ENCODE measurements around the gene EPX.

EPX gene

GRCh38 chr17:58242171-58242784, 49.8 kb downstream of the EPX start:
- no peaks in the 10 kb centered on the region for H3K9me3 Mint-ChIP-seq
- H3K27me3 Mint-ChIP-seq, result peaks cover 83% of the 10 kb centered on the region
- no peak overlapping the region for H3K4me3 Mint-ChIP-seq
- no peak overlapping the region for H3K27ac Mint-ChIP-seq
- peaks cover 3% of the 10 kb centered on the region for H3K4me1 Mint-ChIP-seq
- CTCF ChIA-PET, result interaction anchor here (1.0 to 1.2 kb wide), 3 partner anchors 7 to 13 kb away, joined by 3 to 5 read pairs (median 3); no protein-coding TSS in a partner anchor
- DNase-seq, result no peak
- H3K36me3 Mint-ChIP-seq, result no peaks in the 10 kb centered on the region

GRCh38 chr17:58244963-58245362, 52.4 kb downstream of the EPX start:
- Mint-ChIP-seq H3K27me3 (peaks cover 92% of the 10 kb centered on the region), H3K27ac (no peak overlapping the region), H3K4me3 (no peak overlapping the region), H3K4me1 (peaks cover 25% of the 10 kb centered on the region), H3K9me3 (no peaks in the 10 kb centered on the region), H3K36me3 (no peaks in the 10 kb centered on the region)
- no peak for DNase-seq
- CTCF ChIA-PET, result no interaction called here

GRCh38 chr17:58245428-58246103, 53.0 kb downstream of the EPX start:
- DNase-seq, result no peak
- H3K4me3 Mint-ChIP-seq, result no peak overlapping the region

GRCh38 chr17:58246104-58246740, 53.7 kb downstream of the EPX start:
- Mint-ChIP-seq H3K9me3 (no peaks in the 10 kb centered on the region), H3K4me3 (no peak overlapping the region), H3K36me3 (no peaks in the 10 kb centered on the region), H3K4me1 (peaks cover 29% of the 10 kb centered on the region), H3K27me3 (peaks cover 92% of the 10 kb centered on the region), H3K27ac (no peak overlapping the region)
- DNase-seq, result no peak
- CTCF ChIA-PET, result interaction anchor here (1.0 kb wide), 1 partner anchor 46 kb away, joined by 3 read pairs; no protein-coding TSS in a partner anchor

More at GRCh38 chr17:58245428-58246103, 53.0 kb downstream of the EPX start:
- H3K9me3 Mint-ChIP-seq, result no peaks in the 10 kb centered on the region
- CTCF ChIA-PET, result no interaction called here
- H3K36me3 Mint-ChIP-seq, result no peaks in the 10 kb centered on the region
- H3K27ac Mint-ChIP-seq, result no peak overlapping the region
- H3K27me3 Mint-ChIP-seq, result peaks cover 92% of the 10 kb centered on the region
- peaks cover 29% of the 10 kb centered on the region for H3K4me1 Mint-ChIP-seq

- Mint-ChIP-seq H3K36me3 (no peaks in the 10 kb centered on the region), H3K9me3 (no peaks in the 10 kb centered on the region), H3K4me3 (no peak overlapping the region), H3K4me1 (peaks cover 29% of the 10 kb centered on the region), H3K27me3 (peaks cover 92% of the 10 kb centered on the region), H3K27ac (no peak overlapping the region)
- CTCF ChIA-PET, result interaction anchor here (1.0 kb wide), 1 partner anchor 47 kb away, joined by 3 read pairs; no protein-coding TSS in a partner anchor
- DNase-seq, result no peak
Observed at GRCh38 chr17:58246781-58247180, 54.3 kb downstream of the EPX start.

GRCh38 chr17:58247511-58248363, 55.2 kb downstream of the EPX start:
- Mint-ChIP-seq H3K9me3 (no peaks in the 10 kb centered on the region), H3K27me3 (peaks cover 92% of the 10 kb centered on the region), H3K36me3 (no peaks in the 10 kb centered on the region), H3K4me1 (peaks cover 29% of the 10 kb centered on the region), H3K27ac (no peak overlapping the region), H3K4me3 (no peak overlapping the region)
- CTCF ChIA-PET, result interaction anchor here (1.1 to 3.3 kb wide), 3 partner anchors 12 to 203 kb away, joined by 3 to 18 read pairs (median 5); partner anchors contain the start of gene RNF43
- DNase-seq, result no peak

GRCh38 chr17:58248955-58249269, 56.4 kb downstream of the EPX start:
- Mint-ChIP-seq H3K4me3 (peak overlapping the region; percentile 6), H3K9me3 (no peaks in the 10 kb centered on the region), H3K27me3 (peaks cover 86% of the 10 kb centered on the region), H3K4me1 (peaks cover 28% of the 10 kb centered on the region), H3K36me3 (no peaks in the 10 kb centered on the region), H3K27ac (no peak overlapping the region)
- DNase-seq, result no peak
- CTCF ChIA-PET, result interaction anchor here (0.8 to 3.3 kb wide), 11 partner anchors 13 to 258 kb away, joined by 3 to 18 read pairs (median 6); partner anchors contain the start of genes HSF5, RNF43 and SUPT4H1

GRCh38 chr17:58249270-58250133, 57.0 kb downstream of the EPX start:
- Mint-ChIP-seq H3K4me3 (peak overlapping the region; percentile 64), H3K9me3 (no peaks in the 10 kb centered on the region), H3K4me1 (peaks cover 26% of the 10 kb centered on the region), H3K27ac (no peak overlapping the region), H3K36me3 (no peaks in the 10 kb centered on the region), H3K27me3 (peaks cover 84% of the 10 kb centered on the region)
- peak; percentile 79 for DNase-seq
- CTCF ChIA-PET, result interaction anchor here (0.7 to 3.3 kb wide), 22 partner anchors 8 to 695 kb away, joined by 3 to 18 read pairs (median 4); partner anchors contain the start of genes HSF5, RNF43 and SUPT4H1

- Mint-ChIP-seq H3K9me3 (no peaks in the 10 kb centered on the region), H3K4me3 (peak overlapping the region; percentile 64), H3K27ac (no peak overlapping the region), H3K27me3 (peaks cover 84% of the 10 kb centered on the region), H3K4me1 (peaks cover 27% of the 10 kb centered on the region), H3K36me3 (no peaks in the 10 kb centered on the region)
- CTCF ChIA-PET, result interaction anchor here (0.7 to 3.3 kb wide), 21 partner anchors 8 to 694 kb away, joined by 3 to 18 read pairs (median 4); partner anchors contain the start of genes HSF5, RNF43 and SUPT4H1
- no peak for DNase-seq
Observed at GRCh38 chr17:58250344-58251011, 58.0 kb downstream of the EPX start.

GRCh38 chr17:58252141-58252540, 59.6 kb downstream of the EPX start:
- Mint-ChIP-seq H3K36me3 (no peaks in the 10 kb centered on the region), H3K4me3 (no peak overlapping the region), H3K27me3 (peaks cover 75% of the 10 kb centered on the region), H3K9me3 (no peaks in the 10 kb centered on the region), H3K4me1 (peaks cover 27% of the 10 kb centered on the region), H3K27ac (no peak overlapping the region)
- DNase-seq, result no peak
- CTCF ChIA-PET, result interaction anchor here (1.0 kb wide), 2 partner anchors 62 to 195 kb away, joined by 3 read pairs; no protein-coding TSS in a partner anchor

GRCh38 chr17:58253082-58253481, 60.6 kb downstream of the EPX start:
- peaks cover 69% of the 10 kb centered on the region for H3K27me3 Mint-ChIP-seq
- DNase-seq, result no peak
- no peak overlapping the region for H3K4me3 Mint-ChIP-seq
- H3K4me1 Mint-ChIP-seq, result peaks cover 20% of the 10 kb centered on the region
- H3K9me3 Mint-ChIP-seq, result no peaks in the 10 kb centered on the region
- no peak overlapping the region for H3K27ac Mint-ChIP-seq
- CTCF ChIA-PET, result no interaction called here
- H3K36me3 Mint-ChIP-seq, result no peaks in the 10 kb centered on the region

All from activated naive CD4-positive, alpha-beta T cell treated with anti-CD3 and anti-CD28 coated beads, Interleukin-2, amount 10 ng/mL, durations not matched to agents 7 days and 5 days (primary cell).